Hepatocyte (in vitro differentiated cells): ENCODE measurements around the gene MON1A.

Experiments used
- EZH2 ChIP-seq: fragments of 200-600 bp; sonication (generic); IDR thresholded peaks from 2 replicates; pipeline ENCODE4 v1.6.1; 2016; ENCODE audit warnings: antibody characterized with exemption, mild to moderate bottlenecking, borderline replicate concordance
- EZH2phosphoT487 ChIP-seq: fragments of 200-600 bp; sonication (generic); IDR thresholded peaks from one replicate; pipeline ENCODE4 v1.6.1; 2018; ENCODE audit warnings: antibody characterized with exemption, mild to moderate bottlenecking, low read depth, moderate library complexity; ENCODE audit not compliant: unreplicated experiment, severe bottlenecking
- TF ChIP-seq, protein P1 (sequence below): fragments of 200-600 bp; sonication (generic); IDR thresholded peaks from 2 replicates; pipeline ENCODE4 v1.5.1; 2016; ENCODE audit warnings: antibody characterized with exemption, mild to moderate bottlenecking; ENCODE audit not compliant: poor library complexity

DNA sequence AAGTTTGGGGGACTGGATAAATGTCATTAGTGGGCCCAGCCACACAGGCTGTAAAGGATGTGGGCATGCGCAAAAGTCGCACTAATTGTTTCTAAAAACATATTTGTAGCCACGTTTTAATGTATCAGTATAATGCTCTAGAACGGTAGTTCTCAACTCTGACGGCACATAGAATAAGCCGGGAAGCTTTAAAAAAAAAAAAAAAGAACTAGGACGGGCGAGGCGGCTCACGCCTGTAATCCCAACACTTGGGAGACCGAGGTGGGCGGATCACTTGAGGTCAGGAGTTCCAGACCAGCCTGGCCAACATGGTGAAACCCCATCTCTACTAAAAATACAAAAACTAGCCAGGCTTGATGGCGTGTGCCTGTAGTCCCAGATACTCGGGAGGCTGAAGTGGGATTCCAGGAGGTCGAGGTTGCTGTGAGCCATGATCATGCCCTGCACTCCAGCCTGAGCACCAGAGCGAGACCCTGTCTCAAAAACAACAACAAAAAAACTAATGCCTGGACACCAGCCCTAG lies 618 bp upstream of the MON1A start:
- TF ChIP-seq, protein P1, sequence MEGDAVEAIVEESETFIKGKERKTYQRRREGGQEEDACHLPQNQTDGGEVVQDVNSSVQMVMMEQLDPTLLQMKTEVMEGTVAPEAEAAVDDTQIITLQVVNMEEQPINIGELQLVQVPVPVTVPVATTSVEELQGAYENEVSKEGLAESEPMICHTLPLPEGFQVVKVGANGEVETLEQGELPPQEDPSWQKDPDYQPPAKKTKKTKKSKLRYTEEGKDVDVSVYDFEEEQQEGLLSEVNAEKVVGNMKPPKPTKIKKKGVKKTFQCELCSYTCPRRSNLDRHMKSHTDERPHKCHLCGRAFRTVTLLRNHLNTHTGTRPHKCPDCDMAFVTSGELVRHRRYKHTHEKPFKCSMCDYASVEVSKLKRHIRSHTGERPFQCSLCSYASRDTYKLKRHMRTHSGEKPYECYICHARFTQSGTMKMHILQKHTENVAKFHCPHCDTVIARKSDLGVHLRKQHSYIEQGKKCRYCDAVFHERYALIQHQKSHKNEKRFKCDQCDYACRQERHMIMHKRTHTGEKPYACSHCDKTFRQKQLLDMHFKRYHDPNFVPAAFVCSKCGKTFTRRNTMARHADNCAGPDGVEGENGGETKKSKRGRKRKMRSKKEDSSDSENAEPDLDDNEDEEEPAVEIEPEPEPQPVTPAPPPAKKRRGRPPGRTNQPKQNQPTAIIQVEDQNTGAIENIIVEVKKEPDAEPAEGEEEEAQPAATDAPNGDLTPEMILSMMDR = no peak
- TF ChIP-seq EZH2 (no peak), EZH2phosphoT487 (no peak)
